H1 (cell line): ENCODE data around the gene KCNS3.

Experiments used
- ATF2 ChIP-seq: IDR thresholded peaks from 2 replicates; pipeline ENCODE4 v1.6.1; 2012; ENCODE audit warnings: low read length, inconsistent platforms
- CTCF ChIP-seq, 3 experiments: IDR thresholded peaks; 1 replicate in 2 of 3; 2 replicates in 1 of 3; pipeline versions ENCODE4 v1.5.1 to v1.6.1; 2011; ENCODE audit warnings: low read length in 3 of 3, mild to moderate bottlenecking in 3 of 3, inconsistent platforms in 2 of 3, low read depth in 1 of 3, moderate library complexity in 1 of 3; ENCODE audit not compliant: insufficient read depth in 1 of 3; ENCODE audit errors: control extremely low read depth in 1 of 3
- MAX ChIP-seq: IDR thresholded peaks from 2 replicates; pipeline ENCODE4 v1.6.1; 2012; ENCODE audit warnings: inconsistent platforms

GRCh38 chr2:17979707-17980106 lies 101.2 kb downstream of the KCNS3 start:
- TF ChIP-seq MAX (no peak), CTCF (IDR thresholded peaks at IDR 0.05; ENCODE audit: control extremely low read depth in 1 of 3, insufficient read depth in 1 of 3, low read depth in 1 of 3, low read length in 3 of 3) (no peak), ATF2 (no peak)
